Measurements from ENCODE around the gene C4orf50.

DNA sequence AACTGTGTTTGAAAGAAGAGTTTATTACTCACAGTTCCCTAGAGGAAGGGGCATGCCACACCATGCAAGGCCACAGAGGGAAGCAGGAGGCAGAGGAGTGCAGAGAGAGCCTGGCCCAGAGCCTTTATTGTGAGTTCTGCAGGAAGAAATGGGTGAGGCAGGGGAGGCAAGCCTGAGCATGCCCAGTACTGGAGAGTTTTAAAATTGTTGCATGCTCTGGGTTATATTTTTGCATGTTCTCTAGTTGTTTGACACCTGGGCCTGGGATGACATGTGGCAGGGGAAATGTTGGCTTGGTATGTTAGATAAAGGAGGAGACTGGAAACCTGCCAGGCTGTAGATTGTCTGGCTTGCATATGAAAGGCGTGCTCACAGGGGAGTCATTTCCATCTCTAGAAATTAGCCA lies 105.6 kb downstream of the C4orf50 start:
- TF ChIP-seq CTCF (IDR thresholded peaks at IDR 0.05) (no peak), EZH2 (IDR thresholded peaks at IDR 0.05; ENCODE audit: borderline replicate concordance, insufficient read depth, low read depth, low read length, poor library complexity, severe bottlenecking) (no peak)
